Keratinocyte (primary cell): ENCODE measurements around the gene KIZ. TPM values are rescaled to one million over a fixed set of nuclear protein-coding genes. Genes with fewer than 3 reads are reported as not detected.

Experiments used
- DNase-seq: peaks from one replicate; pipeline ENCODE4 v3.0.0-alpha.2; 2011; ENCODE audit warnings: low read depth, missing footprints, low spot score
- FAIRE-seq: peaks from 2 replicates; lab custom pipeline; 2011; peaks lifted over from hg19 to GRCh38; lab: Jason Lieb, UNC
- H2AFZ ChIP-seq: 2 replicates; pipeline ENCODE4 v1.6.0; 2012; ENCODE audit warnings: low read length, control low read depth, inconsistent platforms; ENCODE audit not compliant: control insufficient read depth
- H3K27ac ChIP-seq: 2 replicates; pipeline ENCODE4 v1.5.1; 2011; ENCODE audit warnings: low read length; ENCODE audit not compliant: control insufficient read depth, insufficient read depth
- H3K27me3 ChIP-seq: 3 replicates; pipeline ENCODE4 v1.6.0; 2011; ENCODE audit warnings: low read length; ENCODE audit not compliant: control insufficient read depth, insufficient read depth; ENCODE audit errors: extremely low read depth
- H3K36me3 ChIP-seq, 2 experiments: 2 replicates in 1 of 2; 3 replicates in 1 of 2; pipeline ENCODE4 v1.5.1; 2011; ENCODE audit warnings: low read length in 2 of 2, mild to moderate bottlenecking in 1 of 2; ENCODE audit not compliant: control insufficient read depth in 2 of 2, insufficient read depth in 2 of 2; ENCODE audit errors: extremely low read depth in 1 of 2
- H3K4me1 ChIP-seq: 3 replicates; pipeline ENCODE4 v1.5.1; 2011; ENCODE audit warnings: low read length; ENCODE audit not compliant: control insufficient read depth, insufficient read depth; ENCODE audit errors: extremely low read depth
- H3K4me2 ChIP-seq: 3 replicates; pipeline ENCODE4 v1.6.0; 2011; ENCODE audit warnings: low read depth, low read length; ENCODE audit not compliant: control insufficient read depth, insufficient read depth; ENCODE audit errors: extremely low read depth
- H3K4me3 ChIP-seq, 3 experiments: fragments of 200-600 bp in 1 of 3; sonication (generic) in 1 of 3; 2 replicates in 2 of 3; 3 replicates in 1 of 3; pipeline ENCODE4 v1.5.1; 2011 to 2016; ENCODE audit warnings: low read length in 3 of 3, mild to moderate bottlenecking in 3 of 3, control low read depth in 2 of 3, inconsistent platforms in 1 of 3, low read depth in 1 of 3, mixed read lengths in 1 of 3, mixed run types in 1 of 3, moderate library complexity in 1 of 3; ENCODE audit not compliant: control insufficient read depth in 2 of 3, insufficient read depth in 2 of 3; ENCODE audit errors: extremely low read depth in 1 of 3
- H3K79me2 ChIP-seq: 2 replicates; pipeline ENCODE4 v1.6.0; 2012; ENCODE audit warnings: low read length; ENCODE audit not compliant: control insufficient read depth, insufficient read depth
- H3K9ac ChIP-seq: 3 replicates; pipeline ENCODE4 v1.6.0; 2011; ENCODE audit warnings: low read length; ENCODE audit not compliant: control insufficient read depth, insufficient read depth; ENCODE audit errors: extremely low read depth
- H3K9me1 ChIP-seq: 3 replicates; pipeline ENCODE4 v1.6.0; 2011; ENCODE audit warnings: low read length; ENCODE audit not compliant: control insufficient read depth, insufficient read depth; ENCODE audit errors: extremely low read depth
- H3K9me3 ChIP-seq: 2 replicates; pipeline ENCODE4 v1.5.1; 2012; ENCODE audit warnings: low read depth, low read length; ENCODE audit not compliant: control insufficient read depth
- H4K20me1 ChIP-seq: 3 replicates; pipeline ENCODE4 v1.6.0; 2011; ENCODE audit warnings: low read length; ENCODE audit not compliant: control insufficient read depth, insufficient read depth; ENCODE audit errors: extremely low read depth
- EZH2 ChIP-seq: IDR thresholded peaks from one replicate; pipeline ENCODE4 v1.6.1; 2012; ENCODE audit warnings: inconsistent platforms, mild to moderate bottlenecking, low read length, moderate library complexity
- dilution Hi-C: fragments of 300-500 bp; cut with MboI; formaldehyde crosslinking; loops from one replicate; pipeline ENCODE4 v1.7.0; 2020; ENCODE audit warnings: low sequenced_read_pairs; ENCODE audit not compliant: extremely low pct_ligation_motif_present
- polyA plus RNA-seq, 5 experiments: library from polyadenylated mRNA; depleted of rRNA in 3 of 5; stranded (reverse) in 3 of 5; stranded (forward) in 1 of 5; unstranded in 1 of 5; fragments of >200 nt; gene quantifications; 1 replicate in 1 of 5; 2 replicates in 3 of 5; 3 replicates in 1 of 5; pipeline versions ENCODE4 v1.2.1 to v1.2.3, GENCODE V29; 2011 to 2012; ENCODE audit warnings: missing spikeins in 2 of 5, low read depth in 1 of 5, low replicate concordance in 1 of 5
- TF ChIP-seq, protein P1 (sequence below), 3 experiments: IDR thresholded peaks in 1 of 3; conservative IDR thresholded peaks in 1 of 3; optimal IDR thresholded peaks in 1 of 3; 2 replicates in 2 of 3; 3 replicates in 1 of 3; pipeline versions ENCODE3 to v1.5.1; 2011; ENCODE audit warnings: low read length in 3 of 3, mild to moderate bottlenecking in 3 of 3, moderate library complexity in 2 of 3, control low read depth in 1 of 3, inconsistent platforms in 1 of 3; ENCODE audit not compliant: insufficient read depth in 2 of 3; ENCODE audit errors: extremely low read depth in 1 of 3

KIZ gene
- polyA plus RNA-seq, 1 donor (not counting 4 experiments of a cell fraction or from before 2014, with no cell fraction given): 21.3 TPM

DNA sequence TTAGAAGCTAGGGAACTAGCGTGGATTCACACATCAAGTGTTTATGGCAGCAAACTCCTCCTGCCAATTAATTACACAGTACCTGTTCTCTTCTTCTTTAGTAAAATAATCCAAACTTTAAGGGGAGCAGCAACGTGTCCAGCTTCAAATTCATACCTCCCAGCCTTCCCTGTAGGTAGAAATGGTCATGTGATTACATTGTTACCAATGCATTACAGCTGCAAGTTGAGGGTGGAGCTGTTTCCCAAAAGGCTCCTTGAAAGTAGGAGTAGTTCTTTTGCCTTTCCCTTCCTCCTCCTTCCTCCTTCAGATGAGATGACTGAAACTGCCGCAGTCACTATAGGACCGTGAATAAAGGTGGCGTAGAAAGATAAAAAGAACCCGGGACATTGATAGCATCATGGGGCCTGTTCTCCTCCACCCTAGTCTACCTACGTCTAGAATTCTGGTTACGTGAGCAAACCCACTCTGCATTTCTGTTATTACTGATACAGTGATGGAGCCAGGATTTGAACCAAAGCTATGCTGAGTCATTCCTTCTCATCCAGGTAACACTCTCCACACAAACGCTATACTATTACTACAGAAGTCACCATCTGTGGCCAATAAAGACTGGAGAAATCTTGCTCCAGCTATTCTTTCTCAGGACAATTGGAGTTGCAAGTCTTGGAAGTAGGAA is 37.9 kb upstream of the KIZ start:
- H3K79me2 ChIP-seq: no peaks in the 10 kb centered on the region
- H3K9ac ChIP-seq: no peak overlapping the region
- no peaks in the 10 kb centered on the region for H4K20me1 ChIP-seq
- DNase-seq (no peak), FAIRE-seq (no peak)
- no peaks in the 10 kb centered on the region for H3K4me1 ChIP-seq
- dilution Hi-C loops: no loop called here
- no peaks in the 10 kb centered on the region for H3K27me3 ChIP-seq
- TF ChIP-seq EZH2: no peak
- TF ChIP-seq, protein P1, sequence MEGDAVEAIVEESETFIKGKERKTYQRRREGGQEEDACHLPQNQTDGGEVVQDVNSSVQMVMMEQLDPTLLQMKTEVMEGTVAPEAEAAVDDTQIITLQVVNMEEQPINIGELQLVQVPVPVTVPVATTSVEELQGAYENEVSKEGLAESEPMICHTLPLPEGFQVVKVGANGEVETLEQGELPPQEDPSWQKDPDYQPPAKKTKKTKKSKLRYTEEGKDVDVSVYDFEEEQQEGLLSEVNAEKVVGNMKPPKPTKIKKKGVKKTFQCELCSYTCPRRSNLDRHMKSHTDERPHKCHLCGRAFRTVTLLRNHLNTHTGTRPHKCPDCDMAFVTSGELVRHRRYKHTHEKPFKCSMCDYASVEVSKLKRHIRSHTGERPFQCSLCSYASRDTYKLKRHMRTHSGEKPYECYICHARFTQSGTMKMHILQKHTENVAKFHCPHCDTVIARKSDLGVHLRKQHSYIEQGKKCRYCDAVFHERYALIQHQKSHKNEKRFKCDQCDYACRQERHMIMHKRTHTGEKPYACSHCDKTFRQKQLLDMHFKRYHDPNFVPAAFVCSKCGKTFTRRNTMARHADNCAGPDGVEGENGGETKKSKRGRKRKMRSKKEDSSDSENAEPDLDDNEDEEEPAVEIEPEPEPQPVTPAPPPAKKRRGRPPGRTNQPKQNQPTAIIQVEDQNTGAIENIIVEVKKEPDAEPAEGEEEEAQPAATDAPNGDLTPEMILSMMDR (optimal IDR thresholded peaks at IDR 0.05 in 1 of 3, IDR thresholded peaks at IDR 0.05 in 1 of 3, conservative IDR thresholded peaks at IDR 0.05 in 1 of 3; ENCODE audit: extremely low read depth in 1 of 3, insufficient read depth in 2 of 3, low read length in 3 of 3): no peak
- no peaks in the 10 kb centered on the region for H3K36me3 ChIP-seq
- H3K27ac ChIP-seq: no peak overlapping the region
- no peak overlapping the region for H3K4me3 ChIP-seq
- no peaks in the 10 kb centered on the region for H3K9me3 ChIP-seq
- H2AFZ ChIP-seq: no peak overlapping the region
- H3K9me1 ChIP-seq: no peaks in the 10 kb centered on the region
- H3K4me2 ChIP-seq: no peak overlapping the region

DNA sequence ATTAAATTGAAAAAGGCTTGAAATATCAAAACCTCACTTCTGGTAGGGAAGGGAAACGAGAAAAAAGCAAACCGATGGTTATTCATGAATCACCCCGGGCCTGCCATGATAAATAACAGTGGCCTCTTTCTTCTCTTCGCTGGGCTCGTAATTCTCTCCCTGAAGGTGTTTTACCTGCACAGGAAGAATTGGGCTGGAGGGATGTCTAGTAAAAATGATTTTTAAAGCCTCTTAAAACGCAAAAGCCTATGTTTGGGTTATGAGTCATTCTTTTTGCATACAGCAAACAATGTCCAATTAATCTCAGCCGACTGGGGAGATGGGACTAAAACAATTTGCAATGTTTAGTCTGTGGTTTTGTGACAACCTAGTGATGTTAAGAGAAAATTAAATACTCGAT is 36.5 kb upstream of the KIZ start:
- no peak overlapping the region for H3K9ac ChIP-seq
- no peak overlapping the region for H2AFZ ChIP-seq
- dilution Hi-C loops: no loop called here
- FAIRE-seq (no peak), DNase-seq (no peak)
- no peak overlapping the region for H3K4me2 ChIP-seq
- H4K20me1 ChIP-seq: no peaks in the 10 kb centered on the region
- no peaks in the 10 kb centered on the region for H3K9me1 ChIP-seq
- no peaks in the 10 kb centered on the region for H3K4me1 ChIP-seq
- no peaks in the 10 kb centered on the region for H3K36me3 ChIP-seq
- H3K4me3 ChIP-seq: no peak overlapping the region
- no peaks in the 10 kb centered on the region for H3K27me3 ChIP-seq
- TF ChIP-seq, protein P1 (optimal IDR thresholded peaks at IDR 0.05 in 1 of 3, IDR thresholded peaks at IDR 0.05 in 1 of 3, conservative IDR thresholded peaks at IDR 0.05 in 1 of 3; ENCODE audit: extremely low read depth in 1 of 3, insufficient read depth in 2 of 3, low read length in 3 of 3): no peak
- no peak for TF ChIP-seq EZH2
- no peaks in the 10 kb centered on the region for H3K9me3 ChIP-seq
- H3K27ac ChIP-seq: no peak overlapping the region
- H3K79me2 ChIP-seq: no peaks in the 10 kb centered on the region
